Calu3 (cell line): ENCODE data around the gene MARCKSL1. TPM values are rescaled to one million over a fixed set of nuclear protein-coding genes. Genes with fewer than 3 reads are reported as not detected.
"Not testable (repeated sequence)": the region's sequence is repeated elsewhere in the genome, so short reads cannot be mapped to it uniquely, and the experiment has no call there.

Experiments used
- BruUV-seq: library from RNA; stranded (reverse); fragments of 400-500 nt; replicated peaks from 2 replicates; lab custom pipeline; 2021; lab: Mats Ljungman, UMichigan
- CTCF ChIA-PET: fragments of 300-600 bp; sonication (Branson Sonifier 250); formaldehyde crosslinking; loops from one replicate; lab custom pipeline; 2022; ENCODE audit warnings: antibody characterized with exemption; lab: Charles Lee
- DNase-seq: peaks from one replicate; pipeline ENCODE4 v3.0.0; 2022
- H3K27ac Mint-ChIP-seq: one replicate; pipeline ENCODE4 v1.8.0; 2022; ENCODE audit warnings: mixed read lengths; ENCODE audit not compliant: unreplicated experiment
- H3K27me3 Mint-ChIP-seq: one replicate; pipeline ENCODE4 v1.8.0; 2022; ENCODE audit warnings: mixed read lengths; ENCODE audit not compliant: unreplicated experiment
- H3K36me3 Mint-ChIP-seq: one replicate; pipeline ENCODE4 v1.8.0; 2022; ENCODE audit warnings: mild to moderate bottlenecking, moderate library complexity, mixed read lengths; ENCODE audit not compliant: insufficient read depth, unreplicated experiment
- H3K4me1 Mint-ChIP-seq: one replicate; pipeline ENCODE4 v1.8.0; 2022; ENCODE audit warnings: mild to moderate bottlenecking, low read depth, mixed read lengths; ENCODE audit not compliant: unreplicated experiment
- H3K4me3 Mint-ChIP-seq: one replicate; pipeline ENCODE4 v1.8.0; 2022; ENCODE audit warnings: mild to moderate bottlenecking, low read depth, moderate library complexity, mixed read lengths; ENCODE audit not compliant: unreplicated experiment
- H3K9me3 Mint-ChIP-seq: one replicate; pipeline ENCODE4 v1.8.0; 2022; ENCODE audit warnings: low read depth, mixed read lengths; ENCODE audit not compliant: unreplicated experiment
- intact Hi-C: fragments of 100-400 bp; cut with micrococcal nuclease; formaldehyde crosslinking; loops from one replicate; pipeline ENCODE4 v1.10.0; 2022; ENCODE audit not compliant: unreplicated experiment
- total RNA-seq: library from RNA; stranded (reverse); gene quantifications from 2 replicates; pipeline ENCODE4 v1.2.3, GENCODE V29; 2022
- TF ChIP-seq, protein P1 (sequence below): fragments of 200-600 bp; IDR thresholded peaks from one replicate; pipeline ENCODE4 v1.8.0; 2022; ENCODE audit warnings: antibody characterized with exemption; ENCODE audit not compliant: unreplicated experiment

The MARCKSL1 gene
- total RNA-seq, 1 experiment from 2014 or later, result 169 TPM

DNA sequence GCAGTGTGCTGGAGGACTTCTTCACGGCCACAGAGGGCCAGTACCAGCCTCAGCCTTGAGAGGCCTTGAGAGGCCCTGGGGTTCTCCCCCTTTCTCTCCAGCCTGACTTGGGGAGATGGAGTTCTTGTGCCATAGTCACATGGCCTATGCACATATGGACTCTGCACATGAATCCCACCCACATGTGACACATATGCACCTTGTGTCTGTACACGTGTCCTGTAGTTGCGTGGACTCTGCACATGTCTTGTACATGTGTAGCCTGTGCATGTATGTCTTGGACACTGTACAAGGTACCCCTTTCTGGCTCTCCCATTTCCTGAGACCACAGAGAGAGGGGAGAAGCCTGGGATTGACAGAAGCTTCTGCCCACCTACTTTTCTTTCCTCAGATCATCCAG, 50.4 kb downstream of the MARCKSL1 start:
- peaks cover 5% of the 10 kb centered on the region for H3K36me3 Mint-ChIP-seq
- BruUV-seq, result no TSS peak
- H3K4me1 Mint-ChIP-seq, result no peaks in the 10 kb centered on the region
- no peak overlapping the region for H3K4me3 Mint-ChIP-seq
- no peak for DNase-seq
- CTCF ChIA-PET, result no interaction called here
- H3K27ac Mint-ChIP-seq, result no peak overlapping the region
- H3K27me3 Mint-ChIP-seq, result no peaks in the 10 kb centered on the region
- intact Hi-C loops, result no loop called here
- TF ChIP-seq, protein P1, sequence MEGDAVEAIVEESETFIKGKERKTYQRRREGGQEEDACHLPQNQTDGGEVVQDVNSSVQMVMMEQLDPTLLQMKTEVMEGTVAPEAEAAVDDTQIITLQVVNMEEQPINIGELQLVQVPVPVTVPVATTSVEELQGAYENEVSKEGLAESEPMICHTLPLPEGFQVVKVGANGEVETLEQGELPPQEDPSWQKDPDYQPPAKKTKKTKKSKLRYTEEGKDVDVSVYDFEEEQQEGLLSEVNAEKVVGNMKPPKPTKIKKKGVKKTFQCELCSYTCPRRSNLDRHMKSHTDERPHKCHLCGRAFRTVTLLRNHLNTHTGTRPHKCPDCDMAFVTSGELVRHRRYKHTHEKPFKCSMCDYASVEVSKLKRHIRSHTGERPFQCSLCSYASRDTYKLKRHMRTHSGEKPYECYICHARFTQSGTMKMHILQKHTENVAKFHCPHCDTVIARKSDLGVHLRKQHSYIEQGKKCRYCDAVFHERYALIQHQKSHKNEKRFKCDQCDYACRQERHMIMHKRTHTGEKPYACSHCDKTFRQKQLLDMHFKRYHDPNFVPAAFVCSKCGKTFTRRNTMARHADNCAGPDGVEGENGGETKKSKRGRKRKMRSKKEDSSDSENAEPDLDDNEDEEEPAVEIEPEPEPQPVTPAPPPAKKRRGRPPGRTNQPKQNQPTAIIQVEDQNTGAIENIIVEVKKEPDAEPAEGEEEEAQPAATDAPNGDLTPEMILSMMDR, result no peak
- no peaks in the 10 kb centered on the region for H3K9me3 Mint-ChIP-seq

DNA sequence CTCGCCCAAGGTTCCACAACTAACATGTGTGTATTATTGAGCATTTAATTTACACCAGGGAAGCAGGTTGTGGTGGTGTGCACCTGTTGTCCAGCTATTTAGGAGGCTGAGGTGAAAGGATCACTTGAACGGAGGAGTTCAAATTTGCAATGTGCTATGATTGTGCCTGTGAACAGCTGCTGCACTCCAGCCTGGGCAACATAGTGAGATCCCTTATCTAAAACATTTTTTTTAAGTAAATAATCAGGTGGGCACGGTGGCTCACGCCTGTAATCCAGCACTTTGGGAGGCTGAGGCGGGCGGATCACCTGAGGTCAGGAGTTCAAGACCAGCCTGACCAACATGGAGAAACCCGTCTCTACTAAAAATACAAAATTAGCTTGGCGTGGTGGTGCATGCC, 51.3 kb downstream of the MARCKSL1 start:
- H3K27ac Mint-ChIP-seq, H3K27me3 Mint-ChIP-seq, BruUV-seq, H3K4me1 Mint-ChIP-seq, H3K9me3 Mint-ChIP-seq, H3K36me3 Mint-ChIP-seq, CTCF ChIA-PET, intact Hi-C loops, H3K4me3 Mint-ChIP-seq, DNase-seq: not testable (repeated sequence)

Other genes with a start within 250 kb of the MARCKSL1 start
- gene KPNA6, start 228.2 kb downstream of the MARCKSL1 start, total RNA-seq, result 84.3 and 84.4 TPM in 2 replicates
- gene TXLNA, start 156.6 kb downstream of the MARCKSL1 start, total RNA-seq, result 58.4 and 62.4 TPM in 2 replicates
- gene CCDC28B, start 135.6 kb downstream of the MARCKSL1 start, total RNA-seq, result 7.1 and 8.2 TPM in 2 replicates
- 6.6 and 7.6 TPM in 2 replicates for gene IQCC, start 130.6 kb downstream of the MARCKSL1 start, total RNA-seq
- not detected in 2 replicates for gene DCDC2B, start 127.1 kb downstream of the MARCKSL1 start, total RNA-seq
- 31.6 and 35.5 TPM in 2 replicates for gene TMEM234, start 113.9 kb downstream of the MARCKSL1 start, total RNA-seq
- 178 and 186 TPM in 2 replicates for gene EIF3I, start 113.8 kb downstream of the MARCKSL1 start, total RNA-seq
- 1.5 and 1.8 TPM in 2 replicates for gene FAM167B, start 89.0 kb downstream of the MARCKSL1 start, total RNA-seq
- gene LCK, start 85.0 kb downstream of the MARCKSL1 start, total RNA-seq, result 0.66 and 0.88 TPM in 2 replicates
- 186 and 197 TPM in 2 replicates for gene HDAC1, start 44.1 kb downstream of the MARCKSL1 start, total RNA-seq
- gene FAM229A, start 26.3 kb upstream of the MARCKSL1 start, total RNA-seq, result 7.3 and 7.5 TPM in 2 replicates
- gene TSSK3, start 26.3 kb upstream of the MARCKSL1 start, total RNA-seq, result 1.8 and 5.1 TPM in 2 replicates
- 48.5 and 49.4 TPM in 2 replicates for gene BSDC1, start 58.2 kb upstream of the MARCKSL1 start, total RNA-seq
- gene ZBTB8B, start 128.8 kb upstream of the MARCKSL1 start, total RNA-seq, result 0.32 and 0.35 TPM in 2 replicates
- 4.3 and 4.7 TPM in 2 replicates for gene ZBTB8A, start 203.2 kb upstream of the MARCKSL1 start, total RNA-seq